Measurements from ENCODE around the gene C1orf21.

The C1orf21 gene

DNA sequence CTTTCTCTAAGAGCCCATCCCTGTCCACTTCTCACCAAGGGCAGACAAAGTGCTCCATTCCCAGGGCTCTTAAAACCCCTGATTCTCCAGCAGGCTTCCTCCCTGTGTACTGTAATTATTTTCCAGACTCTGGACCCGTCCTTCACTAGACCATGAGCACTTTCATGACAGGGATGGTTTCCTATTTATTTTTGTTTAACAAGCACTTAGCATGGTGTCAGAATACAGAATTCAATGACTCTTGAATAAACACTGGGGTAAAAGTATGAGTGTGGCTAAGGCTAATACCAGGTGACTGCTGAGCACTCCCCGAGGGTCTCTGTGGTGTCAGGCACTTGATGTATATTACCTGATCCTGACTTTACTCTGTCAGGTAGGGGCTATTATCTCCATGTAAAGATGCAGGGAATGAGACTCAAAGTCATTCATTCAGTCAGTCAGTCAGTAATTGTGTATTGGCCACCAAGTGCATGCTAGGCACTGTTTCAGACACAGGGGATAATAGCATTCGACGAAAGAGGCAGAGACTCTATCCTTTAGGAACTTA, 47.2 kb downstream of the C1orf21 start:
- no peak for TF ChIP-seq ZNF274 (IDR thresholded peaks at IDR 0.05; ENCODE audit: low read depth, low read length)

GRCh38 chr1:184437291-184437690, 50.5 kb downstream of the C1orf21 start:
- H3K4me3 ChIP-seq (ENCODE audit: low read length), result no peak overlapping the region
- no peak for TF ChIP-seq ZNF274 (IDR thresholded peaks at IDR 0.05; ENCODE audit: low read depth, low read length)

More for the DNA sequence above, 47.2 kb downstream of the C1orf21 start:
- H3K4me3 ChIP-seq (ENCODE audit: low read length), result no peak overlapping the region

- no peak overlapping the region for H3K4me3 ChIP-seq (ENCODE audit: low read length)
- no peak for TF ChIP-seq ZNF274 (IDR thresholded peaks at IDR 0.05; ENCODE audit: low read depth, low read length)
These were observed 51.5 kb downstream of the C1orf21 start for GRCh38 chr1:184438363-184438762.

- H3K4me3 ChIP-seq (ENCODE audit: low read length), result no peak overlapping the region
- no peak for TF ChIP-seq ZNF274 (IDR thresholded peaks at IDR 0.05; ENCODE audit: low read depth, low read length)
These were observed 55.4 kb downstream of the C1orf21 start for GRCh38 chr1:184442260-184442659.

GRCh38 chr1:184443201-184443600, 56.4 kb downstream of the C1orf21 start:
- no peak overlapping the region for H3K4me3 ChIP-seq (ENCODE audit: low read length)
- TF ChIP-seq ZNF274 (IDR thresholded peaks at IDR 0.05; ENCODE audit: low read depth, low read length), result no peak

DNA sequence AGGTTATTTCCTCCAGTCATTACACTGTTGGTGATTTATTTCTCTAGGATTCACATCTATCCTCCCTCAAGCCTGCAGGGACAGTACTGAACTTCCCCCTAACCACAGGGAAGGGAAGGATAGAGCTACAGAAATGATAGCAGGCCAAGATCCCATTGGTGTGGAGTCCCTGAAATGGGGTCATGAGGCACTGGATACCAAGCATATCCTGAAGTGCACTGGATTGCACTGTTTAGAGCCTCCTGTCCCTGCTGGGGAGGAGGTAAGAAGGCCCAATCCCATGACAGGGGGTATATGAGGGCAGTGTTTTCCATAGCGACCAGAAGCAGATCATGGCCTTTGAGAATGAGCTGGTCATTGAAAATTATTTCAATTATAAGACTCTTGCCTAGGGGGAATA, 56.8 kb downstream of the C1orf21 start:
- no peak for TF ChIP-seq ZNF274 (IDR thresholded peaks at IDR 0.05; ENCODE audit: low read depth, low read length)
- H3K4me3 ChIP-seq (ENCODE audit: low read length), result no peak overlapping the region

DNA sequence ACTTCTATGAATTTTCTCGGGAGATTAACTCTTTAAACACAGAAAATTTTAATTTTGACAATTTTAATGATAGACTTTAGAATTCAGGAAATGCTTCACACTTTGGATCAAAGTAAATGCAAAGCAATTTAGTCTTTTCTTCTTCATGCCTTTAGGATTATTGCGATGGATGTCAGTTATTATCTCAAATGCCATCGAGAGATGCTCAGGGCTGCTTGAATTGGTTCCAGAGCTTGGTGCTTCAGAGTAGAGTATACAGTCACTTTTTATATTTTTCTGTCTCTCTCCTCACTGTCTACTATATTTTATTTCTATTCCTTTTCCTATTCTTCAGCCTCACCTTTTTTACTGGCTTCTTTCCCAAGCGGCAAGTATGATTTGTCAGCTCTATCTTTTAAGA, 59.2 kb downstream of the C1orf21 start:
- H3K4me3 ChIP-seq (ENCODE audit: low read length), result no peak overlapping the region
- no peak for TF ChIP-seq ZNF274 (IDR thresholded peaks at IDR 0.05; ENCODE audit: low read depth, low read length)

GRCh38 chr1:184447651-184448185, 60.9 kb downstream of the C1orf21 start:
- no peak for TF ChIP-seq ZNF274 (IDR thresholded peaks at IDR 0.05; ENCODE audit: low read depth, low read length)
- H3K4me3 ChIP-seq (ENCODE audit: low read length), result no peak overlapping the region

GRCh38 chr1:184449916-184450315, 63.1 kb downstream of the C1orf21 start:
- no peak for TF ChIP-seq ZNF274 (IDR thresholded peaks at IDR 0.05; ENCODE audit: low read depth, low read length)
- no peak overlapping the region for H3K4me3 ChIP-seq (ENCODE audit: low read length)

GRCh38 chr1:184455786-184456185, 69.0 kb downstream of the C1orf21 start:
- H3K4me3 ChIP-seq (ENCODE audit: low read length), result no peak overlapping the region
- TF ChIP-seq ZNF274 (IDR thresholded peaks at IDR 0.05; ENCODE audit: low read depth, low read length), result no peak

- TF ChIP-seq ZNF274 (IDR thresholded peaks at IDR 0.05; ENCODE audit: low read depth, low read length), result no peak
- no peak overlapping the region for H3K4me3 ChIP-seq (ENCODE audit: low read length)
These were observed 69.4 kb downstream of the C1orf21 start for GRCh38 chr1:184456189-184456588.

DNA sequence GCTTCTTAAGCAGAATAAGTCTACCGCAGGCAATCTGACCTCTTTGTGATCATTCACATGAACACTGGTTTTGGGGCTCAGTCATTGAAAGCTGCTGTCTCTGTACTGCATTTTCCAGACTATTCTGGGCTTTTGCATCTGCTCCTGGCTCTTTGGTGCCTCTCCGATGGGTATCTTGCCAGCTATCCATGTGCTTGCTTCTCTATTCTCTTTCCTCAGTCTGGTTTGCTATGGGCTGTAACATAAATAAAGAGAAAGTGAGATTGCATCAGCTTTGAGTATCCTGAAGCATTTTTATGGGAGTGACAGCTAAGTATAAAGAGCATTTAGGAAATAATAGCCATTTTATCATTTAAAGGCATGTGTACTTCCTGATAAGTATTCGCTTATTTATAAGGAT, 70.7 kb downstream of the C1orf21 start:
- no peak for TF ChIP-seq ZNF274 (IDR thresholded peaks at IDR 0.05; ENCODE audit: low read depth, low read length)

GRCh38 chr1:184461321-184461720, 74.5 kb downstream of the C1orf21 start:
- TF ChIP-seq ZNF274 (IDR thresholded peaks at IDR 0.05; ENCODE audit: low read depth, low read length), result no peak
- H3K4me3 ChIP-seq (ENCODE audit: low read length), result no peak overlapping the region

More for the DNA sequence above, 70.7 kb downstream of the C1orf21 start:
- no peak overlapping the region for H3K4me3 ChIP-seq (ENCODE audit: low read length)

DNA sequence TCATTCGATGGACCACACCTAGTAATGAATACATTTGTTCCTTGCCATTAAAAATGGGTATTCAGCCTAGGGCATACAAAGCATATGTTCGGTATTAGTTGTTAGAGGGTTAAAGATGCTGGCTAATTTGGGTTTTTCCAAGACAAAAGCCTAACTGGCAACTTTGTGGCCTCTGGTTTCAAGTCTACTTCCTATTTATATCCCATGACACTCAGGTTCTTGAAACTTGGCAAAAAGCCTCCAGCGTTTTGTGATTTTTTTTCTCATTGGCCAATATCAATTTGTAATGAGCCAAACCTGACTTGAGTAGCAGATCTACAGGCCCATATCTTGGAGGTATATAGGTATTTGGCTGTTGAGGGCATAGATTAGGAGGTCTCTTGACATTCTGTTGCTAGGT, 75.3 kb downstream of the C1orf21 start:
- no peak overlapping the region for H3K4me3 ChIP-seq (ENCODE audit: low read length)

GRCh38 chr1:184462990-184463389, 76.2 kb downstream of the C1orf21 start:
- H3K4me3 ChIP-seq (ENCODE audit: low read length), result no peak overlapping the region
- TF ChIP-seq ZNF274 (IDR thresholded peaks at IDR 0.05; ENCODE audit: low read depth, low read length), result no peak

More for the DNA sequence above, 75.3 kb downstream of the C1orf21 start:
- no peak for TF ChIP-seq ZNF274 (IDR thresholded peaks at IDR 0.05; ENCODE audit: low read depth, low read length)

- TF ChIP-seq ZNF274 (IDR thresholded peaks at IDR 0.05; ENCODE audit: low read depth, low read length), result no peak
- H3K4me3 ChIP-seq (ENCODE audit: low read length), result no peak overlapping the region
These were observed 76.9 kb downstream of the C1orf21 start for GRCh38 chr1:184463680-184464079.

All from GM08714 (cell line).